Measurements from ENCODE around the gene OR4D1.

OR4D1 gene

DNA sequence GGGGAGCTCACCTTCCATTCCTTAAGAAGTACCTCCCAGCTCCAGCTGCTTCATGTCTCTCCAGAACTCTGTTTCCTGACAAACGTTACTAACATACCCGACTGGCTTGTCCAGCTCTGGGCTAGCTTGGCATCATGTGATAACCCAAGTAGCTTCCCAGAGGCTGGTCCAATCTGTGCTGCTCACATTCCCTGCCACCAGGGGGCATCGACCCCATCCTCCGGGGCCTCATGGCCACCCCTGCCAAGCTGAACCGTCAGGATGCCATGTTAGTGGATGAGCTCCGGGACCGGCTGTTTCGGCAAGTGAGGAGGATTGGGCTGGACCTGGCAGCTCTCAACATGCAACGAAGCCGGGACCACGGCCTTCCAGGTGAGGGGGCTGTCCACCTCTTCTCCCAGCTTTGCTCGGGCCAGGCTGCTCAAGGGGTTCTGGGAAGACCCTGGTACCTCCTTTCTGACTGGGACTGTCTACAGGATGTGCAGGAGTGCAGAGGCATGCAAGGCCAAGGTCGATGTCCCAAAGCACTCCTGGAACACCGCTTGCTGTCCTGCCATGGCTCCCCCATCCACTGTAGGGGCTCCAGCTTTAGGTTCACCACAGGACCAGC lies 51.9 kb downstream of the OR4D1 start:
- Histone ChIP-seq H3K9me3 (ENCODE audit: control insufficient read depth, insufficient read depth, low read length) (no peaks in the 10 kb centered on the region), H3K4me3 (ENCODE audit: low read depth, low read length) (no peak overlapping the region), H3K27me3 (ENCODE audit: control insufficient read depth, insufficient read depth, low read length) (peaks cover 13% of the 10 kb centered on the region), H3K9ac (ENCODE audit: low read depth, low read length) (no peak overlapping the region), H3K36me3 (ENCODE audit: control insufficient read depth, insufficient read depth, low read length) (peaks cover 2% of the 10 kb centered on the region), H3K4me1 (ENCODE audit: control insufficient read depth, insufficient read depth, low read length) (no peaks in the 10 kb centered on the region)

- peaks cover 3% of the 10 kb centered on the region for H3K36me3 ChIP-seq (ENCODE audit: control insufficient read depth, insufficient read depth, low read length)
- H3K4me1 ChIP-seq (ENCODE audit: control insufficient read depth, insufficient read depth, low read length) = no peaks in the 10 kb centered on the region
Observed at GRCh38 chr17:58202859-58203258, 54.7 kb downstream of the OR4D1 start.

GRCh38 chr17:58204796-58205195 lies 56.6 kb downstream of the OR4D1 start:
- Histone ChIP-seq H3K36me3 (ENCODE audit: control insufficient read depth, insufficient read depth, low read length) (peaks cover 8% of the 10 kb centered on the region), H3K4me1 (ENCODE audit: control insufficient read depth, insufficient read depth, low read length) (no peaks in the 10 kb centered on the region), H3K27me3 (ENCODE audit: control insufficient read depth, insufficient read depth, low read length) (peaks cover 7% of the 10 kb centered on the region), H3K9ac (ENCODE audit: low read depth, low read length) (no peak overlapping the region), H3K9me3 (ENCODE audit: control insufficient read depth, insufficient read depth, low read length) (no peaks in the 10 kb centered on the region), H3K4me3 (ENCODE audit: low read depth, low read length) (no peak overlapping the region)

More at GRCh38 chr17:58202859-58203258, 54.7 kb downstream of the OR4D1 start:
- H3K4me3 ChIP-seq (ENCODE audit: low read depth, low read length) = no peak overlapping the region
- H3K9me3 ChIP-seq (ENCODE audit: control insufficient read depth, insufficient read depth, low read length) = no peaks in the 10 kb centered on the region
- H3K27me3 ChIP-seq (ENCODE audit: control insufficient read depth, insufficient read depth, low read length) = peaks cover 10% of the 10 kb centered on the region
- no peak overlapping the region for H3K9ac ChIP-seq (ENCODE audit: low read depth, low read length)

DNA sequence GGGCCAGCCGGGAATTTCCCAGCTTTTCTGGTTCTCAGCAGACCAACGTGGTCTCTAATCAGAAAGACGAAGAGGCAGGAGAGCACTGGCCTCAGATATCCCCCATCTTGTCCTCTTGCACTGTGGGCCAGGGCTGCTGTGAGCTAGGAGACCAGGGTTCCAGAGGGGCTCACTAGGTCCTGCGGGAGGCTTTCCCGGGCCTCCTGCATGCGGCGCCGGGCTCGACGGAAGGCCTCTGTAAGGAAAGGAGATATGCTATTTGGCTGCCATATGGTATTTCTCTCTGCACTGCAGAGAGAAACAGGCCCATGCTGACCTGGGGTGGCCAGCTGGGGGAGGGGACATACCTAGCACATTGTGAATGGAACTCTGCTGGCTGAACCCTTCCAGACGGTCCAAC lies 57.8 kb downstream of the OR4D1 start:
- H3K9me3 ChIP-seq (ENCODE audit: control insufficient read depth, insufficient read depth, low read length) = no peaks in the 10 kb centered on the region
- no peak overlapping the region for H3K4me3 ChIP-seq (ENCODE audit: low read depth, low read length)
- H3K9ac ChIP-seq (ENCODE audit: low read depth, low read length) = no peak overlapping the region
- H3K27me3 ChIP-seq (ENCODE audit: control insufficient read depth, insufficient read depth, low read length) = peaks cover under 1% of the 10 kb centered on the region
- H3K4me1 ChIP-seq (ENCODE audit: control insufficient read depth, insufficient read depth, low read length) = no peaks in the 10 kb centered on the region
- peaks cover 8% of the 10 kb centered on the region for H3K36me3 ChIP-seq (ENCODE audit: control insufficient read depth, insufficient read depth, low read length)

DNA sequence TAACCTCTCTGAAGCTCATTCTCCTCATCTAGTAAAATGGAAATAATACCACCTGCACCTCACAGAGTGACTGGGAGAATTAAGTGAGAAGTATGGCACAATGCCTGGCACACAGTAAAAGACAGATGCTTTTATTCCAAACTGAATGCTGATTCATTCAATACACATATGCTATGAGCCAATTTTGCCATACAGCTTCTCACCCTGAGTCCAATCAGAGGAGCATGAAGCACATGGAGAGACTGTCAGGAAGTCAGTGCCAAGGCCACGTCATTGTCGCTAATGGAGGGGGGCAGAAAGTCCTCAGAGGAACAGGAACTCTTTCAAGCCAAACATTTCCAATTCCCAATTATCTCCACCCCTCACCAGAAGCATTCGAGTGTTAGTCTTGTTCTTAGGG lies 59.3 kb downstream of the OR4D1 start:
- no peak overlapping the region for H3K4me3 ChIP-seq (ENCODE audit: low read depth, low read length)
- H3K4me1 ChIP-seq (ENCODE audit: control insufficient read depth, insufficient read depth, low read length) = no peaks in the 10 kb centered on the region
- peaks cover 13% of the 10 kb centered on the region for H3K36me3 ChIP-seq (ENCODE audit: control insufficient read depth, insufficient read depth, low read length)
- no peaks in the 10 kb centered on the region for H3K9me3 ChIP-seq (ENCODE audit: control insufficient read depth, insufficient read depth, low read length)
- H3K27me3 ChIP-seq (ENCODE audit: control insufficient read depth, insufficient read depth, low read length) = no peaks in the 10 kb centered on the region
- H3K9ac ChIP-seq (ENCODE audit: low read depth, low read length) = no peak overlapping the region

DNA sequence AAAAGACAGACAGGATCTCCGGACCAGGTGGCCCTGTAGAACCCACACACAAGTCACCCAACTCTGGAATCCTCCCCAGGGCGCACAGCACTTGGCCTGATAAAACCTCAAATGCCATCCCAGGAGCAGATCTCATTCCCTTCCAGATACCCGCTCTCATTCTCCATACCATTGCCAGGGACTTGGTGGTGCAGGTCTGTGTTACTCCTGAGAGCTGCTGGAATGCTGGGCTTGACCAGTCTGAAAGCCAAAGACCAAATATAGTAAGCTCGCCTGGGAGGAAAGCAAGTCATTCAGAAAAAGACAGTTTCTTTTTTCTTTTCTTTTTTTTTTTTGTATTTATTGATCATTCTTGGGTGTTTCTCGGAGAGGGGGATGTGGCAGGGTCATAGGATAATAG lies 60.2 kb downstream of the OR4D1 start:
- no peak overlapping the region for H3K4me3 ChIP-seq (ENCODE audit: low read depth, low read length)
- H3K4me1 ChIP-seq (ENCODE audit: control insufficient read depth, insufficient read depth, low read length) = no peaks in the 10 kb centered on the region
- H3K36me3 ChIP-seq (ENCODE audit: control insufficient read depth, insufficient read depth, low read length) = peaks cover 14% of the 10 kb centered on the region
- H3K9ac ChIP-seq (ENCODE audit: low read depth, low read length) = no peak overlapping the region
- H3K27me3 ChIP-seq (ENCODE audit: control insufficient read depth, insufficient read depth, low read length) = no peaks in the 10 kb centered on the region
- H3K9me3 ChIP-seq (ENCODE audit: control insufficient read depth, insufficient read depth, low read length) = no peaks in the 10 kb centered on the region
